Skin epidermis (tissue), 12 donors: ENCODE data around the gene VAV2.

Experiments used
- H3K27ac ChIP-seq, 21 experiments: fragments of 200-600 bp; sonication (generic) in 11 of 21; one replicate each; pipeline ENCODE4 v1.5.0; 2020; ENCODE audit warnings: mild to moderate bottlenecking in 3 of 21, inconsistent platforms in 2 of 21, moderate library complexity in 2 of 21
- H3K4me3 ChIP-seq, 7 experiments: fragments of 200-600 bp; sonication (generic) in 2 of 7; one replicate each; pipeline ENCODE4 v1.5.0; 2020; ENCODE audit warnings: inconsistent platforms in 2 of 7, mild to moderate bottlenecking in 2 of 7, moderate library complexity in 1 of 7

Gene VAV2

DNA sequence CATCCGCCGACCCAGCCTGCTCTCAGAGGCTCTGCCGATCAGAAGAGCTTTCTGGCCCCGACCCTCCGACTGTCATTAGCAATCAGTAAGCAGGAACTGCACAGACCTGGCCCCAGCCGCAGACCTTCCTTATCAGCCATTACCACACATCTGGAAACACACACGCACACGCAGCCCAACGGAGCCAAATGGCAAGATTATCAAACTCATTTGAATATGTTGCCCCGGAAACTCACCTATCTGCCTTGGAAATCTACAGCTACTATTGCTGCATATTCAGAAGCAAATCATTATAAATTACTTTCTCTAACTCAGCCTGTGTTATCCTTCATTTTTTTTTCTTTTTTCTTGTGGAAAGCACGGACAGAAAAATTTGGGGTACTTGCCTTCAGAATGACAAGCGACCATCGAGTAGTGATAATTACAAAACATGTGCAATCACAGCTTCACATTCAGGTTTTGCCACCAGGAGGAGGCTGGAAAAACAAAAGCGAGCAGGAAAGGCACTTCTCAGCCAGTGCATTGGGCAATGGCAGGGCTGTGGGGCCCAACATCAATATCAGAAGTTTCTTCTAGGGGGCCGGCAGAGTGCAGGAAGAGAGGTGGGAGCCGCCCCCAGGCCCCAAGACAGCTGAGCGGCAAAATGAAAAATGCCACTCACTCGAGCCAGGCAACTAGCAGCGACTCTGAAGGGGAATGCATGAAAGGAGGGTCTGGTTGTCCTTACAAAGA lies 122.3 kb downstream of the VAV2 start:
- Histone ChIP-seq H3K4me3 (no peak overlapping the region), H3K27ac (no peak overlapping the region)

GRCh38 chr9:133868203-133868602 lies 123.9 kb downstream of the VAV2 start:
- H3K27ac ChIP-seq = no peak overlapping the region

GRCh38 chr9:133866946-133867345 lies 125.2 kb downstream of the VAV2 start:
- H3K4me3 ChIP-seq = no peak overlapping the region
- no peak overlapping the region for H3K27ac ChIP-seq

More at GRCh38 chr9:133868203-133868602, 123.9 kb downstream of the VAV2 start:
- no peak overlapping the region for H3K4me3 ChIP-seq

DNA sequence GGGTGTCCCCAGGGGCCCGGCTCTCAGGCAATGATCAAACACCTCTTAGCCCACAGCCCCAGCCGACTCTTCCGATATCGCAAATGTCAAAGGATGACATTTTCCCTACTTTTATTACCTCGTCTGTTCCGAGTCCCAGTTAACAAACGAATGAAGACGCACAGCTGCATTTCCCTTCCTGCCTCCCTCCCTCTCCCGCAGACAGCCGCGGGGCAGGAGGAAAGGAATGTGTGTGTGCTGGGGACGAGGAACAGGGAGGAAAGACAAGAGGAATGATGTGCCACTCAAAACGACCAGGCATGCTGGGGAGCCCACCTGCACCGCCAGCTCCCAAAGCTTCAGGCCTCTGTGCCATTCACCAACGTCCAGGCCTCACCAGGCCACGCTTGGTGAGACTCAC lies 128.1 kb downstream of the VAV2 start:
- no peak overlapping the region for H3K4me3 ChIP-seq
- peak overlapping the region in 8 of 21 experiments; percentile 11 to 83 (median 56) for H3K27ac ChIP-seq

DNA sequence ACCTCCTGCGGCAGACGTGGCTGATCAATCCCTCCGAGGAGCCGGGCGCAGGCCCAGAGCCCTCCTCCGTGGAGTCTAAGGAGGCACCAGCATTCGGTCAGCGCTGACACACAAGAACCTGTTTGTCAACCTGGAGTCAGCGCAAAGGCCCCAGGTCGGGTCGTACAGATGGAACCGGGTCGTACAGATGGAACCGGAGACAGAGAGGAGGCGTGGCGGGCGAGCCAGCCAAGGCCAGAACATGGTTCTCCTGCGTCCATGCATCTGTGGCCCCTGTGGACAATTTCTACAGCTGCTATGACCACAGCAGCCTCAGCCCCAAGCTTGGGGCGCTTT lies 128.9 kb downstream of the VAV2 start:
- no peak overlapping the region for H3K4me3 ChIP-seq
- peak overlapping the region in 15 of 21 experiments; percentile 2 to 83 (median 47) for H3K27ac ChIP-seq

GRCh38 chr9:133862585-133863256 lies 129.4 kb downstream of the VAV2 start:
- H3K27ac ChIP-seq = peak overlapping the region in 15 of 21 experiments; percentile 2 to 83 (median 47)
- H3K4me3 ChIP-seq = no peak overlapping the region

GRCh38 chr9:133861692-133862091 lies 130.4 kb downstream of the VAV2 start:
- Histone ChIP-seq H3K27ac (peak overlapping the region in 1 of 21 experiments; percentile 83), H3K4me3 (no peak overlapping the region)

GRCh38 chr9:133861086-133861485 lies 131.0 kb downstream of the VAV2 start:
- H3K27ac ChIP-seq = no peak overlapping the region
- H3K4me3 ChIP-seq = no peak overlapping the region

GRCh38 chr9:133858771-133859170 lies 133.4 kb downstream of the VAV2 start:
- no peak overlapping the region for H3K4me3 ChIP-seq
- H3K27ac ChIP-seq = no peak overlapping the region

DNA sequence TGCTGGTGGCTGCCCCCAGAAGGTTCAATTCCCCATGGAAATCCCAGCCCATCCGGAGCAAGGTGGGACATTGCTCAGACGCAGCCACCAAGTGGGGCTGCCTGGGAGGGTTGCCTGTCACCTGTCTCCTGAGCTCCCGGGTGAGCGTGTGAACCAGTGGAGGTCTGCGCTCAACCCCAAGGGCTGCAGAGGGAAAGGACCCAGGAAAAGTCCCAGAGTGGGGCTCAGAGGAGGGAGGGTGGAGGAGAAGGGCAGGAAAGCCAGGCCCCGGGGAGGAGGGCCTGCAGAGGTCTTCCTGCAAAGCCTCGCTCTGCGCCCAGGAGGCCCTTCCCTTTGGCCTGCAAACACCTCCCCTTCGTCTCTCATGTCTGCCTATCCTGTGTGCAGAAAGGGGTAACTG lies 134.5 kb downstream of the VAV2 start:
- Histone ChIP-seq H3K27ac (peak overlapping the region in 1 of 21 experiments; percentile 16), H3K4me3 (no peak overlapping the region)

GRCh38 chr9:133856798-133857197 lies 135.3 kb downstream of the VAV2 start:
- peak overlapping the region in 1 of 21 experiments; percentile 58 for H3K27ac ChIP-seq

GRCh38 chr9:133855802-133856521 lies 136.2 kb downstream of the VAV2 start:
- peak overlapping the region in 5 of 21 experiments; percentile 16 to 58 (median 44) for H3K27ac ChIP-seq
- H3K4me3 ChIP-seq = no peak overlapping the region

More at GRCh38 chr9:133856798-133857197, 135.3 kb downstream of the VAV2 start:
- no peak overlapping the region for H3K4me3 ChIP-seq

DNA sequence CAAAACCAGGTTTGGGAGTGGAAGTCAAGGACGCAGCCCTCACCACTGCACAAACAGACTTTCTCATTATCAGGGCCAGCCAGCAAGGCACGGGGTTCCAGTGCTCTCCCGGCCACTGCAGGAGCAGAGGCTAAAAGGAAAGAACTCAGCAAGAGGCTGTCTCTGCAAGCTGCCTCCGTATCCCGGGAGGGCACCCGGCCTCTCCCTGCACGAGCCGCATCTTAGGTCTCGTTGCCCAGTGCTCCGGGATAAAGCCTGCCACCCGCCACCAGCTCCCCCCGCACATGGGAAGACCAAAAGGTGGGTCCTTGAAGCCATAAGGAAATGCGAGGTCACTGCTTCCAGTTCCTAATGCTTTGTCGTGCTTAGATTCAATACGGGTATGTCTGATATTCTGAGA lies 136.8 kb downstream of the VAV2 start:
- H3K27ac ChIP-seq = peak overlapping the region in 3 of 21 experiments; percentile 21 to 38 (median 37)
- H3K4me3 ChIP-seq = no peak overlapping the region

DNA sequence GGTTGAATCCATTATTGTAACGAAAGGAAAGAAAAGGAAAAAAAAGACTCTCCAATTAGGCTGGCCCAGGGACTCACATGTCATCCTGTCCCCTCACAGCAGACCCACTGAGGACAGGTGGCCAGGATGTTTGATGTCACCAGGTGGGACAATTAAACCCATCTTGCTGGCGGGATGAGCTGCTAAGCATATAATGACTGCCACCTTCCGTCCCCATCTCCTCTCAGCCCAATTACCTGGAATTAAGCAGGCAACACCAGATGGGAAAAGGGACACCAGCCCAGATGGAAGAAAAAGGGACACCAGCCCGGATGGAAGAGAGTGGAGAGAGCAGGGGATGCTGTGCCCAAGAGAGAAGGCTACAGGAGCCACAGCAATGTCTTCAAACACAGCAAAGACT lies 137.4 kb downstream of the VAV2 start:
- Histone ChIP-seq H3K4me3 (no peak overlapping the region), H3K27ac (no peak overlapping the region)

DNA sequence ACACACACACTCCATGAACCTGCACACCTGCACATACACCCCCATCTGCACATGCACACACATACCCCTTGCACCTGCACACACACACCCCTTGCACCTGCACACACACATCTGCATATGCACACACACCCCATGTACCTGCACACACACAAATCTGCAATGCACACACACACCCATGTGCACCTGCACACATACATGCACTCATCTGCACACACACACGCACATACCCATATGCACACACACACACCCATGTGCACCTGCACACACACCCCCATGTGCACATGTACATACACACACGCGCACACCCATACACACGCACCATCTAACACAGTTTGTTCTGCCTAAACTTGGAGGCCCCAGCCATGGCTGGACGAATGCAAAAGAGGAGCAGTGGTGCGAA lies 138.1 kb downstream of the VAV2 start:
- no peak overlapping the region for H3K27ac ChIP-seq
- H3K4me3 ChIP-seq = no peak overlapping the region

- H3K4me3 ChIP-seq = no peak overlapping the region
- no peak overlapping the region for H3K27ac ChIP-seq
Measured at GRCh38 chr9:133853331-133853730, 138.8 kb downstream of the VAV2 start.

GRCh38 chr9:133852431-133852830 lies 139.7 kb downstream of the VAV2 start:
- Histone ChIP-seq H3K27ac (no peak overlapping the region), H3K4me3 (no peak overlapping the region)

DNA sequence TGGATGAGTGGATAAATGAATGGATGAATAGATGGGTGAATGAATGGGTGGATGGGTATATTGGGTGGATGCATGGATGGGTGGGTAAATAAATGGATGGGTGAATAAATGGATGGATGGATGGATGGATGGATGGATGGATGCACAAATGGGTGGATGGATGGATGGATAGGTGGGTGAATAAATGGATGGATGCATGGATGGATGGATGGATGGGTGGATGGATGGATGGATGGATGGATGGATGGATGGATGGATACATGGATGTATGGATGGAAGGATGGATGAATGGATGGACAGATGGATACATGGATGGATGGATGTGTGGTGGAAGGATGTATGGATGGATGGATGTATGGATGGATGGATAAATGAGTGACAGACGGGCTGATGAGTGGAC lies 140.4 kb downstream of the VAV2 start:
- no peak overlapping the region for H3K27ac ChIP-seq
- H3K4me3 ChIP-seq = no peak overlapping the region

DNA sequence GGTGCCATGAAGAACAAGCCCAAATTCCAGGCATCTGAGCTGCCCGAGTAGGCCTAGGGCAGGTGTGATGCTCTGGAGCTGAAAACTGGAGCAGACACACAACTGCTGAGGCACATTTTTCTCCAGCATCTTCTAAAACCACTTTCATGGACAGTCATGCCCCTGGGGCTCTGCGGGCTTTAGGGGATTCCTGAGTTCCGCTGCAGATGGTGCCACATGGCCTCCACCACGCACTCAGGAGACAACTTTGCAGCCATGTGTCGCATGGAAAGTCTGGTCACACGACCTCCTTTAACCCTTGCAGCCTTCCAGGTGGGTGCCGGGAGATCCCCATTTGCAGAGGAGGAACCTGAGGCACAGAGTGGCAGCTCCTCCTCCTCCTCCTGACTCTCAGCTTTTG lies 141.2 kb downstream of the VAV2 start:
- H3K4me3 ChIP-seq = no peak overlapping the region
- H3K27ac ChIP-seq = no peak overlapping the region

GRCh38 chr9:133850161-133850560 lies 142.0 kb downstream of the VAV2 start:
- Histone ChIP-seq H3K27ac (no peak overlapping the region), H3K4me3 (no peak overlapping the region)
